ENCODE data around the gene XYLT2.

XYLT2 gene

GRCh38 chr17:50348522-50349242 is 2.8 kb downstream of the XYLT2 start:
- Histone ChIP-seq H3K4me3 (no peak overlapping the region), H3K36me3 (replicated peaks) (peaks cover 6% of the 10 kb centered on the region; the same call in 1 of the 2 replicates), H3K9me3 (no peaks in the 10 kb centered on the region), H3K27me3 (ENCODE audit: low read depth) (no peaks in the 10 kb centered on the region), H3K4me1 (peaks cover 11% of the 10 kb centered on the region)
- no peak for DNase-seq (ENCODE audit: low spot score in 2 of 2)
- in situ Hi-C loops (cut with MboI; ENCODE audit: low sequenced_read_pairs), result no loop called here

- no peaks in the 10 kb centered on the region for H3K27me3 ChIP-seq (ENCODE audit: low read depth)
- in situ Hi-C loops (cut with MboI; ENCODE audit: low sequenced_read_pairs), result no loop called here
- H3K4me3 ChIP-seq, result no peak overlapping the region
- H3K4me1 ChIP-seq, result peaks cover 10% of the 10 kb centered on the region
- no peaks in the 10 kb centered on the region for H3K9me3 ChIP-seq
- no peak for DNase-seq (ENCODE audit: low spot score in 2 of 2)
- H3K36me3 ChIP-seq (replicated peaks), result peaks cover 11% of the 10 kb centered on the region
Measured at GRCh38 chr17:50349243-50349600, 3.3 kb downstream of the XYLT2 start.

- DNase-seq (ENCODE audit: low spot score in 2 of 2), result no peak
- Histone ChIP-seq H3K9me3 (no peaks in the 10 kb centered on the region), H3K27me3 (ENCODE audit: low read depth) (no peaks in the 10 kb centered on the region), H3K4me3 (no peak overlapping the region), H3K36me3 (replicated peaks) (peaks cover 23% of the 10 kb centered on the region), H3K4me1 (no peaks in the 10 kb centered on the region; the same call in 1 of the 2 replicates)
- in situ Hi-C loops (cut with MboI; ENCODE audit: low sequenced_read_pairs), result no loop called here
Measured at GRCh38 chr17:50350733-50351132, 4.8 kb downstream of the XYLT2 start.

GRCh38 chr17:50352072-50352692 is 6.3 kb downstream of the XYLT2 start:
- in situ Hi-C loops (cut with MboI; ENCODE audit: low sequenced_read_pairs), result no loop called here
- Histone ChIP-seq H3K36me3 (replicated peaks) (peaks cover 38% of the 10 kb centered on the region), H3K4me3 (no peak overlapping the region), H3K27me3 (ENCODE audit: low read depth) (no peaks in the 10 kb centered on the region), H3K4me1 (no peaks in the 10 kb centered on the region; the same call in 1 of the 2 replicates), H3K9me3 (no peaks in the 10 kb centered on the region)
- DNase-seq (ENCODE audit: low spot score in 2 of 2), result no peak

GRCh38 chr17:50352693-50353599 is 7.0 kb downstream of the XYLT2 start:
- in situ Hi-C loops (cut with MboI; ENCODE audit: low sequenced_read_pairs), result no loop called here
- DNase-seq (ENCODE audit: low spot score in 2 of 2), result no peak
- no peaks in the 10 kb centered on the region for H3K27me3 ChIP-seq (ENCODE audit: low read depth)
- H3K36me3 ChIP-seq (replicated peaks), result peaks cover 43% of the 10 kb centered on the region
- no peaks in the 10 kb centered on the region for H3K9me3 ChIP-seq
- H3K4me1 ChIP-seq, result no peaks in the 10 kb centered on the region
- no peak overlapping the region for H3K4me3 ChIP-seq

GRCh38 chr17:50353600-50354195 is 7.8 kb downstream of the XYLT2 start:
- Histone ChIP-seq H3K4me1 (no peaks in the 10 kb centered on the region), H3K4me3 (no peak overlapping the region), H3K9me3 (no peaks in the 10 kb centered on the region), H3K36me3 (replicated peaks) (peaks cover 51% of the 10 kb centered on the region), H3K27me3 (ENCODE audit: low read depth) (no peaks in the 10 kb centered on the region)
- DNase-seq (ENCODE audit: low spot score in 2 of 2), result no peak
- in situ Hi-C loops (cut with MboI; ENCODE audit: low sequenced_read_pairs), result no loop called here

GRCh38 chr17:50354198-50354597 is 8.3 kb downstream of the XYLT2 start:
- DNase-seq (ENCODE audit: low spot score in 2 of 2), result no peak
- Histone ChIP-seq H3K27me3 (ENCODE audit: low read depth) (no peaks in the 10 kb centered on the region), H3K9me3 (no peaks in the 10 kb centered on the region), H3K36me3 (replicated peaks) (peaks cover 56% of the 10 kb centered on the region), H3K4me1 (no peaks in the 10 kb centered on the region), H3K4me3 (no peak overlapping the region)
- in situ Hi-C loops (cut with MboI; ENCODE audit: low sequenced_read_pairs), result no loop called here

GRCh38 chr17:50354776-50355175 is 8.8 kb downstream of the XYLT2 start:
- in situ Hi-C loops (cut with MboI; ENCODE audit: low sequenced_read_pairs), result no loop called here
- no peak for DNase-seq (ENCODE audit: low spot score in 2 of 2)
- Histone ChIP-seq H3K36me3 (replicated peaks) (peaks cover 61% of the 10 kb centered on the region), H3K9me3 (no peaks in the 10 kb centered on the region), H3K4me1 (no peaks in the 10 kb centered on the region), H3K4me3 (no peak overlapping the region), H3K27me3 (ENCODE audit: low read depth) (no peaks in the 10 kb centered on the region)

GRCh38 chr17:50355336-50355700 is 9.4 kb downstream of the XYLT2 start:
- DNase-seq (ENCODE audit: low spot score in 2 of 2), result no peak
- H3K4me1 ChIP-seq, result no peaks in the 10 kb centered on the region
- no peaks in the 10 kb centered on the region for H3K9me3 ChIP-seq
- H3K36me3 ChIP-seq (replicated peaks), result peaks cover 65% of the 10 kb centered on the region
- no peak overlapping the region for H3K4me3 ChIP-seq
- in situ Hi-C loops (cut with MboI; ENCODE audit: low sequenced_read_pairs), result no loop called here
- no peaks in the 10 kb centered on the region for H3K27me3 ChIP-seq (ENCODE audit: low read depth)

- Histone ChIP-seq H3K36me3 (replicated peaks) (peaks cover 65% of the 10 kb centered on the region), H3K4me3 (no peak overlapping the region), H3K4me1 (no peaks in the 10 kb centered on the region), H3K9me3 (no peaks in the 10 kb centered on the region), H3K27me3 (ENCODE audit: low read depth) (no peaks in the 10 kb centered on the region)
- DNase-seq (ENCODE audit: low spot score in 2 of 2), result no peak
- in situ Hi-C loops (cut with MboI; ENCODE audit: low sequenced_read_pairs), result no loop called here
Measured at GRCh38 chr17:50355701-50356341, 9.9 kb downstream of the XYLT2 start.

GRCh38 chr17:50356418-50356817 is 10.5 kb downstream of the XYLT2 start:
- no peaks in the 10 kb centered on the region for H3K9me3 ChIP-seq
- no peak for DNase-seq (ENCODE audit: low spot score in 2 of 2)
- H3K36me3 ChIP-seq (replicated peaks), result peaks cover 65% of the 10 kb centered on the region
- H3K27me3 ChIP-seq (ENCODE audit: low read depth), result no peaks in the 10 kb centered on the region
- in situ Hi-C loops (cut with MboI; ENCODE audit: low sequenced_read_pairs), result no loop called here
- no peak overlapping the region for H3K4me3 ChIP-seq
- no peaks in the 10 kb centered on the region for H3K4me1 ChIP-seq

- Histone ChIP-seq H3K27me3 (ENCODE audit: low read depth) (no peaks in the 10 kb centered on the region), H3K9me3 (no peaks in the 10 kb centered on the region), H3K4me1 (no peaks in the 10 kb centered on the region), H3K4me3 (no peak overlapping the region), H3K36me3 (replicated peaks) (peaks cover 64% of the 10 kb centered on the region)
- in situ Hi-C loops (cut with MboI; ENCODE audit: low sequenced_read_pairs), result no loop called here
- no peak for DNase-seq (ENCODE audit: low spot score in 2 of 2)
Measured at GRCh38 chr17:50356892-50357510, 11.1 kb downstream of the XYLT2 start.

GRCh38 chr17:50358177-50358576 is 12.3 kb downstream of the XYLT2 start:
- H3K4me1 ChIP-seq, result no peaks in the 10 kb centered on the region
- no peak overlapping the region for H3K4me3 ChIP-seq
- H3K36me3 ChIP-seq (replicated peaks), result peaks cover 59% of the 10 kb centered on the region
- in situ Hi-C loops (cut with MboI; ENCODE audit: low sequenced_read_pairs), result no loop called here
- no peaks in the 10 kb centered on the region for H3K9me3 ChIP-seq
- no peak for DNase-seq (ENCODE audit: low spot score in 2 of 2)
- no peaks in the 10 kb centered on the region for H3K27me3 ChIP-seq (ENCODE audit: low read depth)

Data from HAP-1 (cell line).